HepG2 (cell line): ENCODE measurements around the gene MOGAT3. TPM values are rescaled to one million over a fixed set of nuclear protein-coding genes. Genes with fewer than 3 reads are reported as not detected.
A peak's percentile ranks its signal among the peaks of the same experiment; 100 is the strongest.

Source experiments
- ATAC-seq: fragments of 200-7000 bp; cut with Tn5 transposase; 3 replicates; pipeline ENCODE4 v1.9.1; 2020; ENCODE audit warnings: mild to moderate bottlenecking, moderate library complexity
- BruUV-seq: library from RNA; stranded (reverse); fragments of 400-500 nt; replicated peaks from 2 replicates; lab custom pipeline; 2021; lab: Mats Ljungman, UMichigan
- CTCF ChIA-PET: fragments of 300-600 bp; formaldehyde crosslinking; extraction: SDS; loops from one replicate; lab custom pipeline; 2021; ENCODE audit warnings: low total read pairs, inconsistent platforms, low intra/inter-chr PET ratio; lab: Yijun Ruan, JAX
- POLR2A ChIA-PET: fragments of 350-600 bp; sonication (Branson Sonifier 250); formaldehyde crosslinking; loops from one replicate; lab custom pipeline; 2020; ENCODE audit warnings: antibody characterized with exemption, inconsistent platforms; lab: Yijun Ruan, JAX
- DNase-seq: peaks from one replicate; pipeline ENCODE4 v3.0.0-alpha.2; 2015; ENCODE audit warnings: low spot score
- FAIRE-seq: peaks from 3 replicates; lab custom pipeline; 2011; peaks lifted over from hg19 to GRCh38; lab: Jason Lieb, UNC
- H2AFZ ChIP-seq: one replicate; pipeline ENCODE4 v1.6.1; 2011; ENCODE audit warnings: low read length, inconsistent platforms
- H3K27ac ChIP-seq: fragments of 300-600 bp; 3 replicates; pipeline ENCODE4 v1.8.0; 2011; ENCODE audit warnings: mixed run types, mild to moderate bottlenecking, mixed read lengths, low read length, inconsistent platforms; ENCODE audit not compliant: insufficient read depth; ENCODE audit errors: extremely low read length
- H3K27me3 ChIP-seq, 2 experiments: fragments of 200-600 bp in 1 of 2; 2 replicates in 1 of 2; 3 replicates in 1 of 2; pipeline versions ENCODE4 v1.6.0 to v1.8.0; 2011; ENCODE audit warnings: low read length in 2 of 2, mild to moderate bottlenecking in 2 of 2, moderate library complexity in 2 of 2, inconsistent platforms in 1 of 2; ENCODE audit not compliant: insufficient read depth in 2 of 2, control insufficient read depth in 1 of 2
- H3K36me3 ChIP-seq, 2 experiments: fragments of 200-600 bp in 1 of 2; replicated peaks in 1 of 2; 2 replicates in 1 of 2; 3 replicates in 1 of 2; pipeline versions ENCODE4 v1.5.1 to v1.8.0; 2011; ENCODE audit warnings: low read length in 2 of 2, inconsistent platforms in 1 of 2; ENCODE audit not compliant: insufficient read depth in 2 of 2, control insufficient read depth in 1 of 2
- H3K4me1 ChIP-seq: 2 replicates; pipeline ENCODE4 v1.5.1; 2012; ENCODE audit warnings: low read length, inconsistent platforms; ENCODE audit not compliant: insufficient read depth
- H3K4me2 ChIP-seq: 2 replicates; pipeline ENCODE4 v1.6.0; 2011; ENCODE audit warnings: low read depth, low read length, inconsistent platforms
- H3K4me3 ChIP-seq, 3 experiments: fragments of 200-600 bp in 1 of 3; sonication (generic), shearing (Covaris generic) in 1 of 3; replicated peaks in 1 of 3; 2 replicates each; pipeline ENCODE4 v1.5.1; 2011 to 2016; ENCODE audit warnings: low read length in 3 of 3, inconsistent platforms in 2 of 3, low read depth in 2 of 3, mild to moderate bottlenecking in 2 of 3, control low read depth in 1 of 3, mixed read lengths in 1 of 3; ENCODE audit not compliant: insufficient read depth in 1 of 3
- H3K79me2 ChIP-seq: one replicate; pipeline ENCODE4 v1.6.1; 2011; ENCODE audit warnings: low read length, inconsistent platforms; ENCODE audit not compliant: insufficient read depth
- H3K9ac ChIP-seq: 2 replicates; pipeline ENCODE4 v1.6.0; 2011; ENCODE audit warnings: mild to moderate bottlenecking, low read depth, low read length, inconsistent platforms; ENCODE audit not compliant: insufficient read depth
- H3K9me3 ChIP-seq: 2 replicates; pipeline ENCODE4 v1.5.1; 2012; ENCODE audit warnings: mild to moderate bottlenecking, low read length
- H4K20me1 ChIP-seq: 2 replicates; pipeline ENCODE4 v1.6.0; 2011; ENCODE audit warnings: inconsistent platforms, mild to moderate bottlenecking, low read length, moderate library complexity; ENCODE audit not compliant: insufficient read depth
- AGO1 ChIP-seq: fragments of 200-400 bp; formaldehyde crosslinking; IDR thresholded peaks from 2 replicates; pipeline ENCODE4 v1.6.1; 2017; ENCODE audit warnings: mild to moderate bottlenecking, low read depth, low read length, moderate library complexity; ENCODE audit not compliant: poor library complexity, severe bottlenecking
- BRF2 ChIP-seq: sonication (generic); formaldehyde crosslinking; IDR thresholded peaks from 2 replicates; pipeline ENCODE4 v1.8.1; 2022; ENCODE audit warnings: mild to moderate bottlenecking, missing genetic modification reagents
- FIP1L1 ChIP-seq: fragments of 200-400 bp; formaldehyde crosslinking; IDR thresholded peaks from 2 replicates; pipeline ENCODE4 v1.6.1; 2018; ENCODE audit warnings: low read depth, mild to moderate bottlenecking, low read length, moderate library complexity, borderline replicate concordance; ENCODE audit not compliant: insufficient read depth
- GZF1 ChIP-seq: sonication (generic); formaldehyde crosslinking; IDR thresholded peaks from 2 replicates; pipeline ENCODE4 v1.5.1; 2020; ENCODE audit warnings: mild to moderate bottlenecking, missing genetic modification reagents
- MED8 ChIP-seq: sonication (generic); formaldehyde crosslinking; IDR thresholded peaks from 2 replicates; pipeline ENCODE4 v1.8.1; 2023; ENCODE audit warnings: mild to moderate bottlenecking, missing genetic modification reagents; ENCODE audit not compliant: insufficient replicate concordance
- NR0B2 ChIP-seq: sonication (generic); formaldehyde crosslinking; IDR thresholded peaks from 2 replicates; pipeline ENCODE4 v1.4.0; 2020; ENCODE audit warnings: mild to moderate bottlenecking, missing genetic modification reagents
- RARA ChIP-seq: IDR thresholded peaks from 2 replicates; pipeline ENCODE4 v1.6.1; 2016; ENCODE audit warnings: missing genetic modification reagents, missing compliant biosample characterization
- SALL1 ChIP-seq: sonication (generic); formaldehyde crosslinking; IDR thresholded peaks from 2 replicates; pipeline ENCODE4 v1.8.0; 2022; ENCODE audit warnings: mild to moderate bottlenecking, missing genetic modification reagents
- SAP130 ChIP-seq: IDR thresholded peaks from 2 replicates; pipeline ENCODE4 v1.6.1; 2016; ENCODE audit warnings: low read depth
- SP140L ChIP-seq: sonication (generic); formaldehyde crosslinking; IDR thresholded peaks from 2 replicates; pipeline ENCODE4 v1.4.0; 2020; ENCODE audit warnings: missing genetic modification reagents, borderline replicate concordance
- SRSF9 ChIP-seq: fragments of 200-400 bp; formaldehyde crosslinking; IDR thresholded peaks from 2 replicates; pipeline ENCODE4 v1.6.1; 2018; ENCODE audit warnings: borderline replicate concordance, mild to moderate bottlenecking, low read depth, low read length; ENCODE audit not compliant: insufficient read depth, poor library complexity, severe bottlenecking
- SYNCRIP ChIP-seq: fragments of 200-400 bp; formaldehyde crosslinking; IDR thresholded peaks from 2 replicates; pipeline ENCODE4 v1.6.1; 2018; ENCODE audit warnings: mild to moderate bottlenecking, low read depth, low read length; ENCODE audit not compliant: insufficient read depth
- UBTF ChIP-seq: sonication (generic); formaldehyde crosslinking; IDR thresholded peaks from 2 replicates; pipeline ENCODE4 v1.4.0; 2020; ENCODE audit warnings: mild to moderate bottlenecking, missing genetic modification reagents
- WIZ ChIP-seq: sonication (generic); formaldehyde crosslinking; IDR thresholded peaks from 2 replicates; pipeline ENCODE4 v1.5.1; 2020; ENCODE audit warnings: mild to moderate bottlenecking, missing genetic modification reagents
- ZBTB43 ChIP-seq: sonication (generic); formaldehyde crosslinking; conservative IDR thresholded peaks from 2 replicates; pipeline ENCODE4 v1.4.0; 2020; ENCODE audit warnings: missing genetic modification reagents
- ZEB1 ChIP-seq: IDR thresholded peaks from 2 replicates; pipeline ENCODE4 v1.6.1; 2012; ENCODE audit warnings: mild to moderate bottlenecking, low read depth, inconsistent platforms; ENCODE audit not compliant: insufficient replicate concordance
- ZMAT3 ChIP-seq: sonication (generic); formaldehyde crosslinking; conservative IDR thresholded peaks from 2 replicates; pipeline ENCODE4 v1.7.0; 2021; ENCODE audit warnings: missing genetic modification reagents
- ZNF326 ChIP-seq: sonication (generic); formaldehyde crosslinking; IDR thresholded peaks from 2 replicates; pipeline ENCODE4 v1.4.0; 2020; ENCODE audit warnings: missing genetic modification reagents, borderline replicate concordance
- WGBS: methylation state at CpG from one replicate; pipeline ENCODE4 v1.1.6; 2017; ENCODE audit warnings: low lambda C conversion rate; 5-methylcytosine and 5-hydroxymethylcytosine counted together
- in situ Hi-C: cut with HindIII; loops from 2 replicates; pipeline ENCODE4 v1.10.0; 2017; ENCODE audit warnings: low pct_unique_long_range_greater_than_20kb; ENCODE audit not compliant: extremely low pct_ligation_motif_present
- intact Hi-C: fragments of 100-400 bp; cut with micrococcal nuclease; formaldehyde crosslinking; loops from one replicate; pipeline ENCODE4 v1.10.0; 2022; ENCODE audit not compliant: unreplicated experiment
- polyA plus RNA-seq, 8 experiments: library from polyadenylated mRNA; depleted of rRNA in 3 of 8; stranded (reverse) in 7 of 8; unstranded in 1 of 8; fragments of >200 nt; fragmentation: Illumina TruSeq in 4 of 8; extraction: Trizol in 4 of 8; gene quantifications; 2 replicates each; pipeline versions ENCODE4 v1.2.1 to v1.2.3, GENCODE V29; 2011 to 2016; ENCODE audit warnings: low read depth in 4 of 8, missing spikeins in 1 of 8, mixed read lengths in 1 of 8; ENCODE audit not compliant: insufficient read depth in 1 of 8
- total RNA-seq, 5 experiments: library from RNA; depleted of rRNA; stranded (reverse); fragments of >200 nt; fragmentation: Illumina TruSeq; extraction: Trizol; gene quantifications; 2 replicates each; pipeline ENCODE4 v1.2.3, GENCODE V29; 2016; ENCODE audit warnings: low read depth in 1 of 5

MOGAT3 gene
- total and polyA plus RNA-seq, 2 of the 13 experiments (the other 11 are each of a cell fraction or from before 2014, with no cell fraction given) = 22.5 to 30.5 TPM

GRCh38 chr7:101164071-101164840 is 36.6 kb downstream of the MOGAT3 start:
- H3K4me3 ChIP-seq = peak overlapping the region in 1 of 3 experiments; percentile 64; a peak in 1 of 6 replicates
- no peak overlapping the region for H3K9ac ChIP-seq
- intact Hi-C loops (no loop called here), in situ Hi-C loops (no loop called here)
- peak overlapping the region; percentile 69 for H3K4me2 ChIP-seq
- peaks cover 9% of the 10 kb centered on the region; the same call in 1 of the 2 replicates for H4K20me1 ChIP-seq
- ATAC-seq (peak; percentile 65), DNase-seq (no peak), FAIRE-seq (no peak)
- WGBS = 37% methylated on average over 28 of the region's 75 CpGs
- no TSS peak for BruUV-seq
- no peak overlapping the region for H3K27ac ChIP-seq
- POLR2A ChIA-PET = no interaction called here
- no peak overlapping the region for H2AFZ ChIP-seq
- CTCF ChIA-PET = no interaction called here
- no peaks in the 10 kb centered on the region for H3K9me3 ChIP-seq
- peaks cover 0 to 40% of the 10 kb centered on the region in 2 experiments; a peak in 4 of 5 replicates for H3K27me3 ChIP-seq
- H3K36me3 ChIP-seq = no peaks in the 10 kb centered on the region; a peak in 1 of 5 replicates
- H3K4me1 ChIP-seq = peaks cover 40% of the 10 kb centered on the region
- H3K79me2 ChIP-seq = no peaks in the 10 kb centered on the region
- TF ChIP-seq RARA = peak; percentile 5; the same call in 1 of the 2 replicates
- no peak for TF ChIP-seq WIZ
- TF ChIP-seq UBTF = peak; percentile 31; the same call in 1 of the 2 replicates
- TF ChIP-seq SP140L (CRISPR knock-in tag) = no peak
- TF ChIP-seq SYNCRIP = no peak
- TF ChIP-seq ZBTB43 (CRISPR knock-in tag) = no peak
- TF ChIP-seq GZF1 = no peak
- peak; percentile 52; the same call in 1 of the 2 replicates for TF ChIP-seq SAP130 (CRISPR knock-in tag)
- peak; percentile 38; the same call in 1 of the 2 replicates for TF ChIP-seq NR0B2 (CRISPR knock-in tag)
- TF ChIP-seq BRF2 = no peak
- no peak for TF ChIP-seq FIP1L1
- no peak for TF ChIP-seq ZMAT3 (CRISPR knock-in tag)
- no peak for TF ChIP-seq ZEB1
- no peak for TF ChIP-seq ZNF326
- no peak for TF ChIP-seq MED8 (CRISPR knock-in tag)
- peak; percentile 33; the same call in 1 of the 2 replicates for TF ChIP-seq SALL1
- TF ChIP-seq AGO1 = peak; percentile 20
- no peak for TF ChIP-seq SRSF9
